GM21576 (cell line): ENCODE data around the gene MPP3.

ENCODE experiments used
- ATAC-seq: cut with Tn5 transposase; IDR thresholded peaks from one replicate; pipeline ENCODE4 v1.9.1; 2021; ENCODE audit warnings: mild to moderate bottlenecking, moderate library complexity; ENCODE audit not compliant: unreplicated experiment

The MPP3 gene

GRCh38 chr17:43756201-43756600 lies 76.7 kb downstream of the MPP3 start:
- ATAC-seq = no peak

- no peak for ATAC-seq
These were observed 77.5 kb downstream of the MPP3 start for GRCh38 chr17:43755389-43755875.

GRCh38 chr17:43754947-43755346 lies 78.0 kb downstream of the MPP3 start:
- no peak for ATAC-seq

GRCh38 chr17:43753493-43754129 lies 79.3 kb downstream of the MPP3 start:
- no peak for ATAC-seq
